HG03097 (cell line): Measurements from ENCODE around the gene GUCY1A1.

ENCODE experiments used
- ATAC-seq: cut with Tn5 transposase; IDR thresholded peaks from one replicate; pipeline ENCODE4 v1.9.1; 2021; ENCODE audit not compliant: unreplicated experiment, low FRiP score

GUCY1A1 gene

GRCh38 chr4:155657985-155658680 lies 8.5 kb upstream of the GUCY1A1 start:
- no peak for ATAC-seq

GRCh38 chr4:155658681-155659064 lies 8.0 kb upstream of the GUCY1A1 start:
- no peak for ATAC-seq

GRCh38 chr4:155659176-155659575 lies 7.5 kb upstream of the GUCY1A1 start:
- ATAC-seq = no peak

- ATAC-seq = no peak
Observed at GRCh38 chr4:155660436-155660835, 6.2 kb upstream of the GUCY1A1 start.

- ATAC-seq = no peak
Observed at GRCh38 chr4:155665054-155665453, 1.6 kb upstream of the GUCY1A1 start.

GRCh38 chr4:155667222-155667567 lies 547 bp downstream of the GUCY1A1 start:
- ATAC-seq = peak; percentile 47

- ATAC-seq = peak; percentile 64
Observed at GRCh38 chr4:155667568-155668511, 1.2 kb downstream of the GUCY1A1 start.

GRCh38 chr4:155668707-155669220 lies 2.1 kb downstream of the GUCY1A1 start:
- ATAC-seq = no peak

GRCh38 chr4:155672342-155672741 lies 5.7 kb downstream of the GUCY1A1 start:
- no peak for ATAC-seq

GRCh38 chr4:155673453-155673979 lies 6.9 kb downstream of the GUCY1A1 start:
- ATAC-seq = no peak

GRCh38 chr4:155674669-155675071 lies 8.0 kb downstream of the GUCY1A1 start:
- ATAC-seq = no peak

- peak; percentile 83 for ATAC-seq
Observed at GRCh38 chr4:155675709-155676429, 9.2 kb downstream of the GUCY1A1 start.

GRCh38 chr4:155676430-155676825 lies 9.8 kb downstream of the GUCY1A1 start:
- no peak for ATAC-seq

GRCh38 chr4:155678011-155678410 lies 11.4 kb downstream of the GUCY1A1 start:
- ATAC-seq = no peak

GRCh38 chr4:155679343-155679742 lies 12.7 kb downstream of the GUCY1A1 start:
- no peak for ATAC-seq

- no peak for ATAC-seq
Observed at GRCh38 chr4:155681886-155682285, 15.2 kb downstream of the GUCY1A1 start.

GRCh38 chr4:155684423-155684822 lies 17.8 kb downstream of the GUCY1A1 start:
- no peak for ATAC-seq

GRCh38 chr4:155684892-155685541 lies 18.4 kb downstream of the GUCY1A1 start:
- no peak for ATAC-seq

GRCh38 chr4:155687380-155687982 lies 20.8 kb downstream of the GUCY1A1 start:
- ATAC-seq = no peak

GRCh38 chr4:155688211-155688610 lies 21.6 kb downstream of the GUCY1A1 start:
- ATAC-seq = no peak
